DMS114 treated with DMSO at 0.1 percent for 48 hours (cell line): ENCODE results near the gene EFCAB6.

Source experiments
- DNase-seq: peaks from one replicate; lab custom pipeline; 2025; ENCODE audit not compliant: unreplicated experiment; lab: John Stamatoyannopoulos, UW

The EFCAB6 gene

DNA sequence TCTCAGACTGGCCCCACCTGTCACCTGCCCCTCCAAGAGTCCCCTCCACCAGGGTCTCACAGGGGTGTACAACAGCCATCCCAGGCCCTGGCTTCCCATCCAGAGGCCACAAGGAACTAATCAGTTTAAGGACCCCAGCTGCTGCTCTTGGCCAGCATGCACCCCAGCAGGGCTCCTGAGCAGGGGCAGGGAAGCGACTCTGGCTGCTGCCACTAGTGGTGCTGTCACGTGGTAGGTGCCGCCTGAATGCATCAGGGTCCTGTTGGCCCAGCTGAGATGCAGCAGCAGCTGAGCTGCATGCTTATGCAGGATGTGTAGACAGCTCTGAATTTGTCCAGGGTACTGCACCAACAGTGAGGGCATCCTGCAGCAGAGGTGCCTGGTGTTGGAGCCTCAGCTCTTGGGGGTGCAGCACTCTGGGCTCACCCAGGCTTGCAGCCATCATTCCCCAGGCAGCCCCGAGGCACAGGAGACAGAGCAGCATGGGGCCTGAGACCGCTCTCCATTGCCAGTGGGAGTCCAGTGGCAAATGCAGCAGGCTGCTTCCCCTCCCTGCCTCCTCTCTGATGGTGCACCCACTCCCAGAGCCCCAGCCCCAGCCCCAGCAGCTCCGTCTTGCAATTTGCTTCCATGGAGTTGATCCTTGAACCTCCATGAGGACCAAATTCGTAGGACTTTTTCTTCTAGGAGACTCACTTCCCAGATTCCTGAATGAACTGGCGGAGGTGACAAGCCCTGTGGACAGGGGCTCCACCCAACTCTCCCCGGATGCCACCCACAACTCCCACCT is 301.6 kb downstream of the EFCAB6 start:
- DNase-seq: no peak

GRCh38 chr22:43509337-43509736 is 302.8 kb downstream of the EFCAB6 start:
- DNase-seq: no peak

DNA sequence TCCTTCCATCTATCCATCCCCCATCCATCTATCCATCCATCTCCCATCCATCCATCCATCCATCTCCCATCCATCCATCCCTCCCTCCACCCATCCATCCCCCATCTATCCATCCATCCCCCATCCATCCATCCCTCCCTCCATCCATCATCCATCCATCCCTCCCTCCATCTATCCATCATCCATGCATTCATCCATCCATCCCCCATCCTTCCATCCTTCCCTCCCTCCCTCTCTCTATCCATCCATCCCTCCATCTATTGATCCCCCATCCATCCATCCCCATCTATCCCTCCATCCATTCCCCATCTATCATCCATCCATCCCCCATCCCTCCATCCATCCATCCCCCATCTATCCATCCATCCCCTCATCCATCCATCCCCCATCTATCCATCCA is 303.6 kb downstream of the EFCAB6 start:
- DNase-seq: no peak

DNA sequence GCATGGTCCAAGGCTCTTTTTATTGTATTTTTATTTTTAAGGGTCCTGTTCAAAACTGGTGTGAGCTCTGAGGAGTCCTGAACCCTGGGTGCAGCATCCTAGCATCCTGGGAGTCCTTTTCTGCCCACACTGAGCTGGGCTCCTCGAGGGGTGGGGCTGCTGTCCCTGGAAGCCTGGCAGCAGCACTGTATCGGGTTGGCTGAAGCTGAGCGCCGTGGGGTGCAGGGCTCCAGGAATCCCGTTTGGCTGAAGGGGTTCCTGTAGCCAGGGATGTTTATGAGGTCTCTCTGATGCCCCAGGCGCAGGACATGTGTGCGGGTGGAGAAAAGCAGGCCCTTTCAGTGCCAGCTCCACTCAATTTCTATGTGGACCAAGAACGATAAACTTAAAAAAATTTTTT is 304.9 kb downstream of the EFCAB6 start:
- no peak for DNase-seq

- no peak for DNase-seq
These were observed 305.6 kb downstream of the EFCAB6 start for GRCh38 chr22:43506487-43506886.

DNA sequence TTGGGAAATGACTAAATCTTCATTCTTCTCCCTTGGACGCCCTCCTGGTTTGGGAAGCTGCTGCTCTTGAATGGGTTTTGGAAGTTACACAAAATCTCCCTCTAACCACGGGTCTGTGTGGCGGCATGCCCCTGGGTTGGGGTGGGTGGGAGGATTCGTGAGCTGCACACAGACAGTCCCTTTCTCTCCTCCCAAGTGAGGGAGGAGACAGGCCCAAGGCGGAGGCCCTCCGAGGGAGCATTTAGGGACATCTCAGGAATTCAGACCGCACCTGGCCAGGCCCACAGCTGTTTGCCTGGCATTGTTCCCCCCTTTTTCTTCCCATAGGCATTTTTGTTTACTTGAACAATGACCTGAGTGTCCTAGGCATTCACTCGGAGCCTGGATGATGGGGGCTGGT is 306.2 kb downstream of the EFCAB6 start:
- no peak for DNase-seq

DNA sequence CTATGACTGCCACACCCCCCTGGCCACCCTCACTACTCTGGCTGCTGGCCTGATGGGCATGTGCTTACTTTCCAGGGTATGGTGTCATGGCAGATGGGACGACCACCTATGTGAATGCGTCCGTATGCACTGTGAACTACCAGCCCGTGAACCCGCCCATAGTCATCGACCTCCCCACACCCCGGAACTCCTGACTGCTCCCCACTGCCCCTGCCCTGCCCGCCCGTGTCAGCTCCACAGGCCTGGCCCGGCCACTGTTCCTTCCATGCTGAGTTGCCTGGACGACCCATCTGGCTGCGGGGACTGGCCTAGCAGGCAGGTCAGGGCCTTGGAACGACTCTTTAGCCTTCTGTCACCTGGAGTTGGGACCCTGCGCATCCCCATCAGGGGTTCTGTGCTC is 306.7 kb downstream of the EFCAB6 start:
- DNase-seq: no peak

DNA sequence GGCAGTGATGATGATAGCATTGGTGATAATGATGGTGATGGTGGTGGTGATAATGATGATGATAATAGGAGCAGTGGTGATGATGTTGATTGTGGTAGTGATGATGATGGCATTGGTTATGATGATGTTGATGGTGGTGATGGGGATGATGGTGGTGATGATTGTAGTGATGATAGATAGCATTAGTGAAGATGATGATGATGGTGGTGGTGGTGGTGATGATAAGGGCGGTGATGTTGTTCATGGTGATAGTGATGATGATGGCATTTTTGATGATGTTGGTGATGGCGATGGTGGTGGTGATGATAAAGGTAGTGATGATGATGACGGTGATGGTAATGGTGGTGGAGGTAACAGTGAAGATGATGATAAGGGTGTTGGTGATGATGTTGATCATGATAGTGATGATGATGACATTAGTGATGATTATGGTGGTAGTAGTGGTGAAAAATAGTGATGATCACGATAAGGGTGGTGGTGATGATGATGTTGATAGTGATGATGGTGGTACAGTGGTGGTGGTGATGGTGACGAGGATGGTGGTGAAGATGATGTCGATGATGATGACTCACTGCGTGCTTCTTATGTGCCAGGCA is 307.3 kb downstream of the EFCAB6 start:
- no peak for DNase-seq

DNA sequence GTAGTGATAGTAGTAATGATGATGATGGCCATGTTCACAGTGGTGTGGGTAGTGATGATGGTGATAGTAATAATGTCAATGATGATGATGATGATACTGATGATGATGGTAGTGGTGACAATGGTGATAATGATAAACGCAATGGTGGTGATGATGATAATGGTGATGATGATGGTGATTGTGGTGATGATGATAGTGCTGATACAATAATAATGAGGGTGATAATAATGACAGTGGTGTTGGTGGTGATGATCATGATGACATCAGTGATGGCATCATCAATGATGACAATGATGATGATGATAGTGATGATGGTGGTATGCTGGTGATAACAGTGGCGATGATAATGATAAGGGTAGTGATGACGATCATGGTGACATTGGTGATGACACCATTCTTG is 308.0 kb downstream of the EFCAB6 start:
- no peak for DNase-seq

- no peak for DNase-seq
These were observed 309.7 kb downstream of the EFCAB6 start for GRCh38 chr22:43502306-43502874.

GRCh38 chr22:43501878-43502277 is 310.2 kb downstream of the EFCAB6 start:
- no peak for DNase-seq

DNA sequence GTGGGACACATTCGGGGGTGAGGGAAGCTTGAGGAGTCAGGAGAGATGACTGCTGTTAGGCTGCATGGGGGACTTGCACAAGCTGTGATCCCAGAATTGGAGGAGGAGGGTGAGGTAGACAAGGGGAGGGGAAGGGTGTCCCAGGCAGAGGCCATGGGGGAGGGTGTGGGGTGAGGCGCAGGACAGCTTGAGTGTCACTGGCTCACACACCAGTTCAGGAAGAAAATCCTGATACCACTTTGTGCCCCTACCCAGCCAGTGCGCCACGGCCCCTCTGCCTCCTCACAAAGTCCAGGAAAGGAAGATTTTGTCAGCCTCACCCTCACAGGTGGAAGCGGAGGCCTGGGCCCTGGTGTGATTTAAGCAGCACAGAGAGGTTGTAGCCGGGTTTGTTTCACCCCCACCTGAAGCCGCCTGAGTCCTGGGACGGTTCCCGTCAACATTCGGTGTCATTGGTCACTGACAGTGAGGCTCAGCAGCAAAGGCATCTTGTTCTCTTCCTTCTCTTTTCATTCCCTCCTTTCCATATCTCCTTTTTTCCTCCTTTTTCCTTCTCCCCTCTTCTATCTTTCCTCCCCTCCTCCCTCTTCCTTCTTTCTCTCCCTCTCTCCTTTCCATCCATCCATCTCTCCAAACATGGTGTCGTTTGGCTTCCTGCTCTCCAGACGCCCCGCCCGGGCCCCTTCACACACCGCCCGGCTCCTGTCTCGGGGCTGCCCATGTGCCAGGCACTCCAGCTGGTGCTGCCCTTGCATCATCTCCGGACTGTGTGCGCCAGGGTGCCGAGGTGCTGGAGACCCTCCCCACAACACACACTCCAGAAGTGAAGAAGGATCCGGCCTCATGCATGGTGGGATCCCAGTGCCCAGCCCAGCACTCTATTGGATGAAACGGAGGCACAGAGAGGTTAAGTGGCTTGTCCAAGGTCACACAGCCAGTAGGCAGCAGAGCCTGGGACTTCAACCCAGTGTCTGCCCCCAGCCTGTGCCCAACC is 311.0 kb downstream of the EFCAB6 start:
- no peak for DNase-seq

GRCh38 chr22:43498856-43499253 is 313.2 kb downstream of the EFCAB6 start:
- no peak for DNase-seq

DNA sequence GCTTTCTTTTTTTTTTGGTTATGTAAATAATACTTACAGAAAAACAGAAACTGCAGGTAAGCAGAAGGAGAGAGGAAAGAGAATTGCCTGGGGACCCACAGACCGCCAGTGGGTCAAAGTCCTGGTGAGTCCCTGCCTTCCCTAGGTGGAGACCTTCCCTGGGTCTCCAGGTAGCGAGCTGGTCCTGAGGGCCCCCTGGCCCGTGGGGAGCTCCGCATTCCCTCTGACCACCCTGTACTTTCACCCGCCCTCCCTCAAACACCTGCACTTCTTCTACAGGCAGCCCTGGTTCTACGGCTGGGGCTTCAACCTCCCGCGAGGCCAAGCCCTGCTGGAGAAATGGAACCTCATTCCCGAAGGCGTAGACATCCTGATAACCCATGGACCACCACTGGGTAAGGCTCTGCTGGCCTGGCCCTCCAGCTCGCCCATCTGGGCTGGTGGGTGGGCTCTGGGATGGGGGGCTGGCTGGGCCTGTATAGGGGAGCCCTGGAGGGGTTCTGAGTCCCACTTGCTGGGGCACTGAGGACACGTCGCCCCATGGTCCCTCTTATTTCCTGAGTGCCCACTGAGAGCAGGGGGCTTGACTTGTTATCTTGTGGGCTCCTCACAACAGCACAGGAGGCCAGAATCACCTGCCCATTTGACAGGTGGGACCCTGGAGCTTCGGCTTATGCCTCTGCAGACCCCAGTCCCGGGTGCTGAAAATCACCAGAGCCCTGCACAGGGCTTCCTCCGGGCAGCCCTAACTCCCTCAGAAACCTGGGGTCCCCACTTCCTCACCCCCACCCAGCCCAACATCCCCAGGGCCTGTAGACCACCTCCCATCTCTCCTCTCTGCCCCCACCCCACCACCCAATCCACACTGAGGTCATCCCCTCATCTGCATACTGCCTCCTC is 313.9 kb downstream of the EFCAB6 start:
- DNase-seq: no peak

DNA sequence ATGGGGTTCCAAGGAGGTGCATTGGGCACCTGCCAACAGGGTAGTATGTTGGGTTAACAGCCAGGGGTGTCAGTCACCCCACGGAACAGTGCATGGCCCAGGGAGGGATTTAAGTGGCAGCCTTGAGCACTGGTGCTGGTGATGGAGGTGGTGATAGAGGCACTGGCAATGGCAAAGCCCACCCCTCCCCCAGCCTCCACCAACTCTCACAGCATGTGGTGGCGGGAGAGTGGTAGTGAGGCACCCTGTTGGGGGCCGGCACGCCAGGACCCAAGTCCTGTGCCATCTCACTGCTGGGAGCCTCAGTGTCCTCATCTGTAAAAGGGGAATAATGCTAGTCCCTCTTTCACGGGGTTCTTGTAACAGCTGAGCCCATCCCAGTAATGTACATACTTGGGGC is 318.8 kb downstream of the EFCAB6 start:
- no peak for DNase-seq

GRCh38 chr22:43491737-43492136 is 320.4 kb downstream of the EFCAB6 start:
- DNase-seq: no peak

DNA sequence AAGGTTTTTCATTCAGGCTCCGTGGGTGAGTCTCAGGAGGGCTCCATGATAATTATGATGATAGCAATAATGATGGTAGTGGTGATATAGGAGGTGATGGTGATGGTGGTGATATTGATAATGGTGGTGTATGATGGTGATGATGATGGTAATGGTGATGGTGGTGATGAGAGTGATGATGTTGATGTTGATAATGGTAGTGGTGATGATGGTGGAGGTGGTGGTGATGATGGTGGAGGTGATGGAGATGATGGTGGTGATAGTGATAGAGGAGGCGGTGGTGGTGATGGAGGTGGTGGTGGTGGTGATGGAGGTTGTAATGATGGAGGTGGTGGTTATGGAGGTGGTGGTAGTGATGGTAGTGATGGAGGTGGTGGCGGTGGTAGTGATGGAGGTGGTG is 320.9 kb downstream of the EFCAB6 start:
- no peak for DNase-seq

- DNase-seq: no peak
These were observed 321.8 kb downstream of the EFCAB6 start for GRCh38 chr22:43490311-43490710.

DNA sequence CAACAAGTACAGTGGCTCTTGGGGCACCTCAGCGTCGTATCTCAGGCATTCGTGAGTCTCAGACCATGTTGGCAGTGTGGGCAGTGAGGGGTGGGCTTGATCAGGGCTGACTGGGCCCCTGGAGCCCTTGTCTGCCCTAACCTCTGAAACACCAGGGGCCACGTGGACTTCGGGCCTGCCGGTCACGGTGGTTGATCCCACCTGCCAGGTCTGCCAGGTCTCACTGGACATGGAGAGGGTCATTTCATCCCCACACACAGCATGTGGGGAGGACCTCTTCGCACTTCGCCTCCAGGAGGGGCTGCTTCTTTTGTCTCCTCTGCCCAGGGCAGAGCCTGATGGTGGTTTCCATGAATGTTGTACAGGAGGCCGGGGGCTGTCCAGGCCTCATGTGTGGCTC is 323.2 kb downstream of the EFCAB6 start:
- no peak for DNase-seq
